ENCODE measurements around the gene ARF6. TPM values are rescaled to one million over a fixed set of nuclear protein-coding genes. Genes with fewer than 3 reads are reported as not detected.
A peak's percentile ranks its signal among the peaks of the same experiment; 100 is the strongest.

The ARF6 gene
- total RNA-seq, 1 donor from 2014 or later = 24.4 TPM

GRCh38 chr14:49905989-49906388, 13.1 kb downstream of the ARF6 start:
- intact Hi-C loops (cut with micrococcal nuclease) = no loop called here
- Histone ChIP-seq H3K27me3 (ENCODE audit: low read depth) (no peaks in the 10 kb centered on the region), H3K4me3 (no peak overlapping the region), H3K36me3 (no peaks in the 10 kb centered on the region), H3K27ac (replicated peaks) (no peak overlapping the region), H3K9me3 (replicated peaks) (no peaks in the 10 kb centered on the region), H3K4me1 (peaks cover 5% of the 10 kb centered on the region)
- no peak for TF ChIP-seq CTCF (IDR thresholded peaks at IDR 0.05; ENCODE audit: borderline replicate concordance)
- DNase-seq = no peak

- no peak overlapping the region for H3K4me3 ChIP-seq
- no peaks in the 10 kb centered on the region for H3K36me3 ChIP-seq
- no peak for DNase-seq
- no peak overlapping the region for H3K27ac ChIP-seq (replicated peaks)
- H3K27me3 ChIP-seq (ENCODE audit: low read depth) = no peaks in the 10 kb centered on the region
- TF ChIP-seq CTCF (IDR thresholded peaks at IDR 0.05; ENCODE audit: borderline replicate concordance) = no peak
- H3K4me1 ChIP-seq = peaks cover 10% of the 10 kb centered on the region
- intact Hi-C loops (cut with micrococcal nuclease) = no loop called here
- H3K9me3 ChIP-seq (replicated peaks) = no peaks in the 10 kb centered on the region
Observed at GRCh38 chr14:49907186-49907585, 14.3 kb downstream of the ARF6 start.

GRCh38 chr14:49908433-49908782, 15.5 kb downstream of the ARF6 start:
- Histone ChIP-seq H3K9me3 (replicated peaks) (no peaks in the 10 kb centered on the region), H3K27me3 (ENCODE audit: low read depth) (no peaks in the 10 kb centered on the region), H3K36me3 (no peaks in the 10 kb centered on the region), H3K4me3 (no peak overlapping the region), H3K4me1 (peaks cover 10% of the 10 kb centered on the region), H3K27ac (replicated peaks) (peak overlapping the region; percentile 34)
- DNase-seq = no peak
- intact Hi-C loops (cut with micrococcal nuclease) = no loop called here
- no peak for TF ChIP-seq CTCF (IDR thresholded peaks at IDR 0.05; ENCODE audit: borderline replicate concordance)

GRCh38 chr14:49909016-49909415, 16.1 kb downstream of the ARF6 start:
- Histone ChIP-seq H3K4me1 (peaks cover 10% of the 10 kb centered on the region), H3K9me3 (replicated peaks) (no peaks in the 10 kb centered on the region), H3K4me3 (no peak overlapping the region), H3K36me3 (no peaks in the 10 kb centered on the region), H3K27ac (replicated peaks) (no peak overlapping the region), H3K27me3 (ENCODE audit: low read depth) (no peaks in the 10 kb centered on the region)
- intact Hi-C loops (cut with micrococcal nuclease) = no loop called here
- TF ChIP-seq CTCF (IDR thresholded peaks at IDR 0.05; ENCODE audit: borderline replicate concordance) = no peak
- no peak for DNase-seq

GRCh38 chr14:49915085-49915484, 22.2 kb downstream of the ARF6 start:
- Histone ChIP-seq H3K4me1 (peaks cover 5% of the 10 kb centered on the region), H3K27ac (replicated peaks) (no peak overlapping the region), H3K9me3 (replicated peaks) (no peaks in the 10 kb centered on the region), H3K4me3 (no peak overlapping the region), H3K36me3 (no peaks in the 10 kb centered on the region), H3K27me3 (ENCODE audit: low read depth) (no peaks in the 10 kb centered on the region)
- intact Hi-C loops (cut with micrococcal nuclease) = no loop called here
- no peak for TF ChIP-seq CTCF (IDR thresholded peaks at IDR 0.05; ENCODE audit: borderline replicate concordance)
- no peak for DNase-seq

- no peaks in the 10 kb centered on the region for H3K4me1 ChIP-seq
- H3K27me3 ChIP-seq (ENCODE audit: low read depth) = no peaks in the 10 kb centered on the region
- DNase-seq = no peak
- no peak overlapping the region for H3K27ac ChIP-seq (replicated peaks)
- intact Hi-C loops (cut with micrococcal nuclease) = no loop called here
- H3K9me3 ChIP-seq (replicated peaks) = no peaks in the 10 kb centered on the region
- TF ChIP-seq CTCF (IDR thresholded peaks at IDR 0.05; ENCODE audit: borderline replicate concordance) = no peak
- no peak overlapping the region for H3K4me3 ChIP-seq
- H3K36me3 ChIP-seq = no peaks in the 10 kb centered on the region
Observed at GRCh38 chr14:49918706-49919105, 25.8 kb downstream of the ARF6 start.

All from left ventricle myocardium inferior (tissue), 1 donor.